GM21360 (cell line): ENCODE measurements around the gene PDILT.

Experiments used
- ATAC-seq: cut with Tn5 transposase; IDR thresholded peaks from one replicate; pipeline ENCODE4 v1.9.1; 2021; ENCODE audit warnings: mild to moderate bottlenecking, moderate library complexity; ENCODE audit not compliant: unreplicated experiment

PDILT gene

DNA sequence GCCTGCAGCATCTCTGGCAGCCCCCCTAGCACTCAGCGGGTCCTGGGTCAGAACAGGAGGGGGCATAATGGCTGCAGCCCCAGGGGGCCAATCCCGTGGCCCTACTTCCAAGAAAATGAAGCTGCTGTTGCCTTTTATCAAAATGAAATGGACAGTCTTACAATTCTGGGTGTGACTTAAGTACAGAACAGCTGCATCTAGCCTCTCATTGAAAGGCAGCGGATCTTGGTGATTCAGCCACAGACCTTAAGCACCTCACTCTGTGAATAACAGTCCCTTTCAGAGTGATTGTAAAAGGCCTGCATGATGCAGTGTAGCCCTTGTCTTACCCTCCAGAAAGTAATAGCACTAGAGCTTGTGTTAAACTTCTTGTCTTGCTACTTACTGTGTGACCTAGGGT lies 40.5 kb downstream of the PDILT start:
- ATAC-seq = no peak

DNA sequence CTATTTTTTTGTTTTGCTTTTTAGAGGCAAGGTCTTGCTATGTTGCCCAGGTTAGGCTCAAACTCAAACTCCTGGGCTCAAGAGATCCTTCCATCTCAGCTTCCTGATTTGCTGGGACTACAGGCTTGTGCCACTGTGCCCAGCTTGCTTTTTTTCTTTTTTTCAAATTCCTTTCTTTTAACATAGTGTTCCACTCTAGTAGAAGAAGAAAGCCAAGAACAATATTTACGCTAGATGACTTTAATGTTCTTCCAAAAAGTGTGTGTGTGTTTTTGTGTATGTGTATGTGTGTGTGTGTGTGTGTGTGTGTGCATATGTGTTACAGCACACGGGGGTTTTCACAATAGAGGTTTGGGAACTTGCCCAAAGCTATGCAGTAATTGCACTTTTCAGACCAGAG lies 41.3 kb downstream of the PDILT start:
- no peak for ATAC-seq

DNA sequence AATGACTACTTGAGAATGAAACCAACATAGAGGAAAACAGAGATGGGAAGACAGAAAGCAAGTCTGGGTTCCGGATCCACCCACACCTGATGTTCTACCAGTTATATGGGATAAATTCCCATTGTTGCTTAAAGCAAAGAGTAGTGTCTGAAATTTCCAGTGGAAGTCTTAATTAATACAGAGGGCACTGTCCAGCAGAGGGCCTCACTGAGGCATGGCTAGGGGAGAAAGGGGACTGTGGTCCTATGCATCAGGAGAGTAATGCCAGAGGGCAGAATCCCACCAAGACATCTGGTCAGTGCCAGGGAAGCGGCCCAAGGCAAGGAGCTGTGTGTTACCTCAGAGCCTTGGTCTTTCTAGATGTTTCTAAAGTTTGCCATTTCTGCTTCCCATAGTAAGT lies 44.5 kb downstream of the PDILT start:
- ATAC-seq = no peak

DNA sequence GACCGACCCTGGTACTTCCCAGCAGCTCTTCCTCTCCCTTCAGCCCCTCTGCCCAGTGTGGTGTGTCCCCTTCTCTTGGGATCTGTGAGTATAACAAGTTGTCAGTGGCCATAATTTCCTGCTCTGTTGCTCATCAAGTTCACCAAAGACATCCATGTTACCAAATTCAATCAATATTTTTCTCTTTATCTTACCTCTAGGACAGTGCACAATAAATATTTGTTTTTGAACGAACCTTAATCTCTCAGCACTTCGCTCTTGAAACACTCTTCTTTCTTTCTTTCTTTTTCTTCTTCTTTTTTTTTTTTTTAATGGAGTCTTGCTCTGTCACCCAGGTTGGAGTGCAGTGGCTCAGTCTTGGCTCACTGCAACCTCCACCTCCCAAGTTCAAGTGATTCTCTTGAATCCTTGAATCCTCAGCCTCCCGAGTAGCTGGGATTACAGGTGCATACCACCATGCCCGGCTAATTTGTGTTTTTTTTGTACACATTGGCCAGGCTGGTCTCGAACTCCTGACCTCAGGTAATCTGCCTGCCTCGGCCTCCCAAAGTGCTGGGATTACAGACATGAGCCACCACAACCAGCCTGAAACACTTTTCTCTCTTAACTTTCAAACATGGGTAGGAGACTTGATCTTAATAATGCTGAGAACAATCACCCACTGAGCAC lies 49.3 kb downstream of the PDILT start:
- ATAC-seq = no peak

DNA sequence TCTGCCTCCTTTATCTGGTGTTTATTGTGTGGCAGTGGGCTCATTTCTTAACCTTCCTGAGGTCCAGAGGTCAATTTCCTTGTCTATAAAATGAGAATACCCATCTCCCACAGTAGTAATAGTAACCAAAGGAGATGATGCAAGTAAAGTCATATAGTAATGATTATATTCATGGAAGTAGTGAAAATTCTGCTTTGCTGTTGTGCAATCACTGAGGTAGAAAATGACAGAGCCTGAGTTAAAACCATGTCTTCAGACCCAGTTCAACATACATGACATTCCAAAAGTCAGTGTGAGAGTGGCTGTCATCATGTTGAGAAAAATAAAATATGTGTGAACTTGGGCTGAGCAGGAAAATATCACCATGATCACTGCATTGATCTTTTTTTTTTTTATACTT lies 51.2 kb downstream of the PDILT start:
- ATAC-seq = no peak

DNA sequence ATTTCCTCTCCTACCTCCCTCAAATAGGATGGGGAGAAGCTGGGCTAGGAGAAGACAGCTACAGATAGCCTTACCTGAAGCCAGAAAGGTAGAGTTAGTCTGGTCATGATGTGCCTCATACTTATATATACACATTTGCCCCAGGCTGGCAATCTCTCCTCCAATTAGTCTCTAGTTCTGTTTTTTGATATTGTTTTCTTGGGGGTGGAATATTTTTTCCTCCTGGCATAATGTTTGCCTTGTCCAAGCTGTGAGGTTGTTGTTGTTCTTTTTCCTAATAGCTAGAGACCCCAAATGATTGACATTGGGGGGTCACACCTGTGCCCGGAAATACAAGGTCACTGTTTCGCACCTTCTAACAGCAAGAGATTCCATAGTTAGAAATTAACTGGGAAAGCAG lies 51.9 kb downstream of the PDILT start, which contains the start of gene UMOD:
Gene UMOD (minus strand): TSS at position 101 of the 400 bp plus-strand sequence. CDS start 1,978 bp downstream, outside the sequence.
- no peak for ATAC-seq

DNA sequence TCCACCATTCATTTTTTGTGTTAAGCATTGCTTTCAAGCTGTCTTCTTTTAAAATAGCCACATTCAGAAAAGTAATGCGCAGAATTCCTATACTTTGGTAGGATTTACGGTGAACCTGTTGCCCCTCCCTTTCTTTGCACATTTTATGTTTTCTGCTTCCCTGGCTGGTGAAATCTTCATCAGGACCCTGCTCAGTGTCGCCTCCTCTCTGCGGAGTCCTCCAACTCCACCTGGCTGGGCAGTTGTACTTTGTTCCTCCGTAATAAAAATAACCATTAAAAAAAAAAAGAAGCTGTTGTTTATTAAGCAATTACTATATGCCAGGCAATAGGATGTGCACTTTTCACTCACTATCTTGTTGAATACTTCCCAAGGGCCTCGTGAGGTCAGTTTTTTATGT lies 54.9 kb downstream of the PDILT start:
- no peak for ATAC-seq

DNA sequence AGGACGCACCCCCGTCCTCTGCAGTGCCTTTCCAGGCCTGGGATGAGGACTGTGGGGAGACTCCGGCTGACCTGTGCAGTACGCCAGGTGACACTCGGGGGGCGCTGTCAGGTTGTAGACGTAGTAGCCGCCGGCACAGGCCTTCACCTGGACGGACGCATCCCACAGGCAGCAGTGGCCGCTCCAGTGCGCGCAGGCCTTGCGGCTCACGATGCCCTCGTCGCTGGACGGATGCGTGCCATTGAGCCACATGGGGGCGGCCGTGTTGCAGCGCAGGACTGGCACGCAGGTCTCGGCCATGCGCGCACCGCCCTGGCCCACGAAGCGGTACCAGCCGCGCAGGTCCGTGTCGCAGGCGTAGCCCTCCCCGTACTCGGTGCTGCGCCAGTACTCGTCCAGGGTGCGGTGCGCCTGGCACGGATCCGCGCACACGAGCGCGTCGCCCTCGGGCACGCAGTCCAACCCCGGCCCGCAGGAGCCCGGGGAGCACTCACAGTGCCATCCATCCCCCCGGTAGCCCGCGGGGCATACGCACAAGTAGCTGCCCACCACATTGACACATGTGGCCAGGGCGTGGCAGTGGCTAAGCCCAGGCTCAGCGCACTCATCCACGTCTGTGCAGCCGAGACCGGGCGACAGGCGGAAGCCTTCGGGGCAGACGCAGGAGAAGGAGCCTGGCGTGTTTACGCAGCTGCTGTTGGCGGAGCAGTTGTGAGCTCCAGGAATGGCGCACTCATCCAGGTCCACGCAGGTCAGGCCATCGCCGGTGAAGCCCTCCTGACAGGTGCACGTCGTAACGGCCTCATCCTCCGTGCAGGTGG lies 56.0 kb downstream of the PDILT start:
- no peak for ATAC-seq

DNA sequence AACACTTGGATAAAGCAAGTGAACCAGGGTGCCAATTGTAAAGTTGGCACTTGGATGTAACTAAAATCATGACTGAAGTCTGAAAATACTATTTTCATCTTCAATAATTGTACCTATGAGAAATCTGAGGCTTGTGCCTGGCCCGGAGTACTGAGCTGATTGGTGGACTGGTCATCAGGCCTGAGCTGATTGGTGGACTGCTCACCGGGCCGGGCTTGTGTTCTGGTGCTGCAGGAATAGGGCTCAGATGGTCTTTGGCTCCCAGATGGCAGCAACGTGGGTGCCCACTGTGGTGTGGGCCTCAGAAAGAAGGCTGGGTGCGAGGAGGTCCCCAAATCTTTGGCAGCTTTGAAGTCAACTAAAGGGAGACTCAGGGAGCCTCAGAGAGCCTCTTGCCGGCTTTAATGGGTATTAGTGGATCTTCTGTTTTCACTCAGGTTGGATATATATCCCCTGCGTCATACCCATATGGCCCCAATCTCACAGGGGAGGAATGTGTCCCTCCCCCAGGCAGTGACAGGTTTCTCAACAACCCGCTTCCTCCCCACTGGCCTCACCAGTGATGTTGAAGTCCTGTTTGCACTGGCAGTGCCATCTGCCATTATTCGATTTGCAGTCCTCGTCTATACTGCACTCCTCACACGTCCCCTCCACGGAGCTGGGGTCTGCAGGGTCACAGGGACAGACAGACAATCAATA lies 56.7 kb downstream of the PDILT start:
- no peak for ATAC-seq

DNA sequence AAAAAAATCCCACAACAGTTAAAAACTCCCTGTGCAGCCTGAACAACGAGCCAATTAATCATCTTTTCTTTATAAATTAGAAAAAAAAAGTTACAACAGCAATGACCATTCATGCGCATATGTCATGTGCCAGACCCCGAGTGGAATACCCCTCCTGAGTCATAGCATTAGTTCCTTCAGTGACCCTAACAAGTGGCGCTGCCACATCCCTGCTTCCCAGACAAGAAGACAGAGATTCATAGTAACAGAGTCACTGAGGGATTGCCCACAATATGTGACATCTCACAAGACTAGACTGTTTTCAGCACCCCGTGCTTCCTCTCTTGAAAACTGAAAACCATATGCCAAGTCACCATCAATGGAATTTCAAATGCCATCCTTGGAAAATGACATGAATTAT lies 59.9 kb downstream of the PDILT start:
- ATAC-seq = no peak

DNA sequence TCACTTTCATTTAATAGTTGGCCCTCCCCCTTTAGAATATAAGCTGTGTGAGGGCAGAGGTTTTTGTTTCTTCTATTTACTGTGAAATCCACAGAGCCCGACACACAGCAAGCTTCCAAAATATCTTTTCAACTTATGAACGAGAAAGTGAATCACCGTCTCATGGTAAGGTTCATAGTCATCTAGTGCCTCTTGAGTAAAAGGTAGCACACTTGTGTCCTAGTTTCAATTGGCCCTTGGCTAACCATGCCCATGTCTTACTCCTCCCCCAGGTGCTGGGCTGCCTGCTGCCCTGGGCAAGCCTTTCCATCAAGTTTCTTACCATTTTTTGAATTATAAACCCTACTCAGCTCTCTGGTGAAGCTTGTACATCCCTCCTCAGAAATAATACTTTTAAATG lies 64.8 kb downstream of the PDILT start:
- ATAC-seq = no peak

DNA sequence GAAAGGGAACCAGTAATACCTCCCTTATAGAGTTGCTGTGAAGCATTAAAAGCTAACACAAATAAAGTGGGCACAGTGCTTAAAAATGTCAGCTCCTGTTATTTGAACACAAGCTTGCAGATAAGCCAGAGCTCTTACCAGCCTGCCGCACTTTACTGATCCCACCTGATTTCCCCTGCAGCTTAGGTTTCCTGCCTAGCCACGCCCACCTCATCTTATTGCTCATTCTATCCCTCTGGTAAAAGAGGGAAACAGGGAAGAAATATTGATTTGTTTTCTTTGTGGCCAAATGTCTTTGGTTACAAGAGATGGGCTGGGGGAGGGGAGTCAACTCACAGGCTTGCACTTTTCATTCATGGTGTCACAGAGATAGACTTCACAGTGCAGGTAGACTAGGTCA lies 67.6 kb downstream of the PDILT start:
- no peak for ATAC-seq

DNA sequence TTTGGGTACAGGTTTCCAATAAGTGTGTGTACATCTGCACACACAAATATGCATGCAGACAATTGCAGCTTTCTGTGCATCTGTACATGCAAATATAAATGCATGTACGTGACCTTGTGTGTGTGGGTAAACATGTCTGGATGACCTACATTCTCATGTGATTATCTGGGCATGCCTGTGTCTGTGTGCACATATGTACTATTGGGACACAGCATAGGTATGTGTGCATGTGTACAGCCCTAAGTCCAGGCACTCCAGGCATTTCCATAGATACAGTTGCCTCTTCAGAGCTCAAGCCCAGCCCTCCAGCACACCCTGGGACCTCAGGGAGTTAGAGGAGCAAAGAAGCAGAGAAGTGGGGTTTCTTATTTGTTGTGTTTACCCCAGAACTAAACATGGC lies 70.1 kb downstream of the PDILT start:
- no peak for ATAC-seq

DNA sequence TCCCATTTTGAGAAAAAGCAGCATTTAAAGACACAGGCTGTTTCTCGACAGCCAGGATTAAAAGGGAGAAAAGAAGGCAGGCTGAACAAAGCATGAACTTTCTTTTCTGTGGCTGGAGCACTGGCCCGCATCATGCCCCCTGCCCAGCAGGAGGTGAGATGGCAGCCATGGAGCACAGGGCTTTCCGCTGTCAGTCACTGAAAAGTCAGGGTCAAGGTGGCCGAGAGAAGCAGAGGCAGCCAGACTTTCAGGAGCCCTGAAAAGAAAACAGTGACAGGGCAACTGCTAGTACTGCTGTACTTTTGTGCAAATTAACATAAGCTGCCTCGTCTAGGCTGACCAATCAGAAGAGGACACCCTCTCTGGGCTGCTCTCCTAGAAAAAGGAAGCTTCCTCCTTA lies 71.4 kb downstream of the PDILT start:
- no peak for ATAC-seq

DNA sequence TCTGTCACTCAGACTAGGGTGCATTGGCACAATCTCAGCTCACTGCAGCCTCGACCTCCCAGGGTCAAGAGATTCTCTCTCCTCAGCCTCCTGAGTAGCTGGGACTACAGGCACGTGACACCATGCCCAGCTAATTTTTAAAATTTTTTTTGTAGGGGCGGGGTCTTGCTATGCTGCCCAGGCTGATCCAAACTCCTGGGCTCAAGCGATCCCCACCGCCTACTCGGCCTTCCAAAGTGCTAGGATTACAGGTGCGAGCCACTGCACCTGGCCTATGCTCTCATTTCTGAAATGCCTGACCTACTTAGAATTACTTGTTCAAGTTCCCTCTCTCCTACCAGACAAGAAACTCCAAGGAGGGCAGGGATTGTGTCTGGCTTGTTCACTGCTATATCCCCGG lies 72.1 kb downstream of the PDILT start:
- ATAC-seq = no peak

DNA sequence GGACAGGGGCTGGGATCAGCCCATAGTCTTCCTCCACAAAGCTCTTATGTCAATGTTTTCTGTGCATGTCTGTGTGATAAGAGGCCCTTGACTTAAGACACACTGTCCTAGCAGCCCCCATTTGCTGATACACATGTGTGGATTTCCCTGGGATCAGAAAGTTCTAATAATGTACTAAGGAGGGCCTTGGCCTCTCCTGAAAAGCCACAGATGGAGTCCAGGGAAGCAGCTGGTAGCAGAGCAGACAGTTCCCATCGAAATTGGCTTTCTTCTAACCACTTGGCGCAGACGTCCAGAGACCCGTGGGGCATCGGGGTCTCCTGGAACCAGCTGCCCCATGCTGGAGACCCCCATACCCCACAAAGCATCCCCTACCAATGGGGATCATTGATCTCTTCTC lies 72.9 kb downstream of the PDILT start:
- no peak for ATAC-seq

DNA sequence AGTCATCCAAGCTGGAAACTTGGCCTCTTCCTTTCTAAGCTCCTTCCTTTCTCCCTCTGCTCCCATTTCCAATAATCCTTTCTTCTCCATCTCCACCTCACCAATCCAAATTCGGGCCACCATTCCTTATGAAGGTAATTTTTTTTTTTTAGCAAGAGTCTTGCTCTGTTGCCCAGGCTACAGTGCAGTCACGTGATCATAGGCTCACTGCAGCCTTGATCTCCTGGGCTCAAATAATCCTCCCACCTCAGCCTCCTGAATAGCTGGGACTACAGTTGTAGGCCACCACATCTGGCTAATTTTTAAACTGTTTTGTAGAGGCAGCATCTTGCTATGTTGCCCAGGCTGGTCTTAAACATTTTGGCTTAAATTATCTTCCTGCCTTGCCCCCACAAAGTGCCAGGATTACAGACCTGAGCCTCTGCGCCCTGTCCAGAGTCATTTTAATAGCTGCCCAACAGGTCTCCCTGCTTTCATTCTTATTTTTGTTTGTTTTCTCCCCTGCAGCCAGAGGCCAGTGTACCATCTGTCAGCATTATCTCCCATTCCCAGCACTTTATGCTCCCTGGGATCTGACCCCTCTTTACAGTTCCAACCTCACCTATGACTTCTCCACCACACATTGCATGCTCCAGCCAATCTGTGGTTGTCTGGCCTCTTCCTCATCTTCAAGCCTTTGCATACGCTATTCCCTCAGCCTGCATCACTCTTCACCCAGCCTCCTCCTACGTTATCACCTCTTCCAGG lies 75.0 kb downstream of the PDILT start:
- no peak for ATAC-seq

DNA sequence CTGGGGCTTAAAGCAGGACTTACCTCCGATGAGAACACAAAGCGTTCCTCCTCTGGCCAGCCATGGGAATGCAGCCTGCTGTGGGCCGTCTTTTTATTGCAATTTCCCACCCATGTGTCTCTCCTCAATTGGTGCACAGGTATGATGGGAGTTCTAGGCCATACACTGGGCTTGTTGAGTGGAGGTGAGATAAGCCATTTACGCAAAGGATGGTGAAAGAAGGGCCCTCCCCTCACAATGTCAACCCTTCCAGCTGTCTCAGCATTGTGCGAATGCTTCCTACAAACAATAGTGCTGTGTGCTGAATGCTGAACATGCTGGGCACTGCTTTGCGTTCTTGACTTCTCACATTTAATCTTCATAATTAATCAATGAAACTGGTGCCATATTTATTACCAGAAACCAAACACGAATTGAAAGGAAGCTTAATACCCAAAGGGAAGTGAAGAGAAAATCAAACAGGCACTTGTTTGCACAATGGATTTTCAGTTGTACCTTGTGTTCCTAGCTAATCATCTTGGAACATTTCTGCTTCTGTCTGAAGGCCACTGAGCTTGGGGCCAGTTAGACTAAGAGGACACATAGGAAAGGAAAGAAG lies 77.0 kb downstream of the PDILT start, which contains the start of gene GP2:
Gene GP2 (minus strand): TSS at position 70 of the 598 bp plus-strand sequence. CDS start 1,082 bp downstream, outside the sequence.
- ATAC-seq = no peak

DNA sequence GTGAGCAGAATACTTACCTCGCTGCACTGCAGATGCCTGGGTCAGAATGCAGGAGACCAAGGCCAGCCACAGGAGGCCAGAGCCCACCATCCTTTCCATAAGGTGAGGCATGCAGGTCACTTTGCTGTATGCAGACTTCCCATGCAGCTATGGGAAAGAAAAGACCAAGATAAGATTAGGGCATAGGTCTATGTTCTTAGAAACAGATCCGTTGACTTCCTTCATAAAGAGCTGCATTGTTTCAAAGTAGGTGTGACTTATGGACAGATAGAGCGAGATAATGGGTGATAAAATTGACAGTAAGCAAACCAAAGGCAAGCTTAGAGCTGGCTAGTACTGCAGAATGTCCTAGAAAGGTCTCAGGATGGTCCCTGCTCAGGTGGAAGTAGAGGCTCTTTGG lies 78.2 kb downstream of the PDILT start:
- no peak for ATAC-seq

DNA sequence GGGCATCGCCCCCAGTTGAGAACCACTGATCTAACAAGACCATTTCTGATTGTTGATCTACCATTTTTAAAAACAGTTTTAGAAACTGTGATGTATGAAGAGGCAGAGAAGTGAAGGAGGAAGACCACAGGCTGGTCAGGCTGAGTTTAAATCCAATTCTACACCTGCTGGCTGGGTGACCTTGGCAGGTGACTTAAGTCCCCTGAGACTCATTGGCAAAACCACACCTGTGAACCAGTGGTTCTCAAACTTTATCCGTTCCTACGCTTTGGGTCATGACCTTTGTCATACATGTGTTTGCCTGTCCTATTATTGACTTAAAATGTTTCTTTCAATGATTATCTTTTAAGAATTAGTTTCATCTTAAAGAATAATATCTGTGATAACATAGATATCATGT lies 79.5 kb downstream of the PDILT start:
- ATAC-seq = no peak
